GM19099 (cell line): ENCODE measurements around the gene APAF1.

Experiments
- POLR2A ChIP-seq: IDR thresholded peaks from 3 replicates; pipeline ENCODE4 v1.6.1; 2011; ENCODE audit warnings: low read depth; ENCODE audit not compliant: insufficient read length; ENCODE audit errors: extremely low read depth

APAF1 gene

DNA sequence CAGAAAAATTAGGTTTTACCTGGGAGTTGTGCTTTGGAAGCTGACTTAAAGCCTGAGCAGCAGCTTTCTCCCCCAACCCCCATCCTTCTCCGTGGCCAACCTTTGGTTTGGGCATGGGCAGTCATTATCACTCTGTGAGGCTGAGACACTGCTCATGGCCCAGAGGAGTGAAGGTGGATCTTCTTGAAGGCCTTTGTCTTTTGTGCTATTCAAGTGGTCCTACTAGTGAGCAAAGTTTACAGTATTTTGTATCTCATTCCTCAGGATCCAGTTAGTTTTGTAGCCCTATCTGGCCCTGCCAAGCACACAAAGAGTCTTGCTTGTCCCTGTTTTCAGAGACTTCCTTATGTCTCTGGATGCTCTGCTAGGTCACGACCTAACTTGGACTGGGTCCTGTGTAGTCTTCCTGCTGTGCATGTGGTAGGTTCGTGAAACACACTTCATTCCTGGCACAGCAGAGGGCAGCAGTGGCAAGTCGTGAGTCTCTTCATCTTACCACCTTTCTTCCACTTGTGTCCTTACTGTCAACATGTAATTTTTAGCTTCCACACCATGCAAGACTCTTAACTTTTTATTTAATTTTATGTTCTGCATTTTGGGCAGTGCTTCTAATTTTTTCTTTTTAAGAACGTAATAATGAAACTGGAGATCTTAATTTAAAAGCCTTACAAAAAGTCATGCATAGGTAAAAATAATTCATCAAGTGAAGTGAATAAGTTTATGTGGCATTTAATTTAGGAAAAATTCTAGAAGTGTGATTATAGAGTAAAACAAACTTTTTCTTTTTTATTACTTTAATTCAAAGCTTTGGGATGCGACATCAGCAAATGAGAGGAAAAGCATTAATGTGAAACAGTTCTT lies 53.7 kb downstream of the APAF1 start:
- no peak for TF ChIP-seq POLR2A

DNA sequence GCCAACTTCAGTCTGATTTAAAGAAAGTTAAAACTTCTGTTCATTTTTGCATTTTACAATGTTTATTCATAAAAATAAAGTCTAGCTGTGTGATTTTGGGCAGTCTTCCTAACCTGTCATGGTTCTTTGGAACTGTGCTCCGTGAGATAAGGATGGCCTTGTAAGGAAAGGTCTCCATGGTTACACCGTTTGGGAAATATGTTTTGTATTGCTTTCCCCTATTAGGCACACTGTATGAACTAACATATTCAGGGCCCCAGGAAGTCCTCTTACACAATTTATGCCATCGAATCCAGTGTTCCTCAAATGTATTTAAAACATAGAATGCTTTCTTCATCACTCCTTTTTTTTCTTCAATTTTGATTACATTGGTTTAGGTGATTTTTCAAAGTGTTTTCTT lies 54.5 kb downstream of the APAF1 start:
- TF ChIP-seq POLR2A = no peak

DNA sequence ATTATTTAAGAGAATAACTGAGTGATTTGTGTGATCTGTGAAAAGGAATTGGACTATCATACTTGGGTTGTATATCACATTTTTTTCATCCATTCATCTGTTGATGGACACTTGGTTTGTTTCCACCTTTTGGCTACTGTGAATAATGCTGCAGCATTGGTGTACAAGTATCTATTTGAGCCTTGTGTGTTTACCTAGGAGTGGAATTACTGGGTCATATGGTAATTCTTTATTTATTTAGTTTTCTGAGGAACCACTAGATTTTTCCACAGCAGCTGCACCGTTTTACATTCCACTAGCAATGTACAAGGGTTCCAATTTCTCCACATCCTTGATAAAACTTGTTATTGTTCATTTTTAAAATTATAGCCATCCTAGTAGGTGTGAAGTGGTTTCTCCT lies 56.1 kb downstream of the APAF1 start:
- no peak for TF ChIP-seq POLR2A

DNA sequence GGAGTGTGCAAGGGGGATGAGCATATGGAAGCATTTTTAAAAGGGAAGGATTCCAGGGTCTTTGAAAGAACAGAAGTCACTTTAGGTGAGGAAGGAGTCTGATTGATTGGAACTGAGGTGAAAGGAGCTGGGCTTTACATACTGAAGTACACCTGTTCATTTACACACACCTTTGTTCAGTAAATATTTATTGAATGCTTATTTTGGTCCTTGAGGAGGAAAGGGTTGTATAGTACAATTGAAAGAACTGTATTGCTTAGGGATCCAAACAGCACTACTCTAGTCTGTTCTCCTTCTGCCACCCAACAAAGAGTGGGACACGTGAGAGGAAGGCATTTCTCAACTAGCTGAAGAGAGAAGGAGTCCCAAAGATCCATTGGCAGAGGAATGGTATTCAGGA lies 63.9 kb downstream of the APAF1 start:
- TF ChIP-seq POLR2A = no peak

DNA sequence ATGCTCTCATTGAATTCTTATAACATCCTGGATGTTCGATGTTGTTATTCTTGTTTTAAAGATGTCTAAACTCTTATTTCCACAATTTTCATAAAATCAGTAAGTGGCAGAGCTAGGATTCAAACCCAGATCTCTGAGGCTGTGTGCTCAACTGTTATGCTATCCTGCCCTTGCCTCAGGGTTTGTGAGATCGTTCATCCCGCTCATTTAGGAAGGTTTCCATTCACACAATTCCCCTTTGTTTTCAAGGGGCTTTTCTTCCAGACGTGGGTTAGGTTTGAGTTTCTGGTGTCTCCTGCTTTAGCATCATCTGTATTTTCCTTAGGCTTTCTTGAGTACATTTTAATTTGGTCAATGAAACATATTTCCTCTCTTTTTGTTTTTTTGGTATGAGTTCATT lies 69.3 kb downstream of the APAF1 start:
- no peak for TF ChIP-seq POLR2A

DNA sequence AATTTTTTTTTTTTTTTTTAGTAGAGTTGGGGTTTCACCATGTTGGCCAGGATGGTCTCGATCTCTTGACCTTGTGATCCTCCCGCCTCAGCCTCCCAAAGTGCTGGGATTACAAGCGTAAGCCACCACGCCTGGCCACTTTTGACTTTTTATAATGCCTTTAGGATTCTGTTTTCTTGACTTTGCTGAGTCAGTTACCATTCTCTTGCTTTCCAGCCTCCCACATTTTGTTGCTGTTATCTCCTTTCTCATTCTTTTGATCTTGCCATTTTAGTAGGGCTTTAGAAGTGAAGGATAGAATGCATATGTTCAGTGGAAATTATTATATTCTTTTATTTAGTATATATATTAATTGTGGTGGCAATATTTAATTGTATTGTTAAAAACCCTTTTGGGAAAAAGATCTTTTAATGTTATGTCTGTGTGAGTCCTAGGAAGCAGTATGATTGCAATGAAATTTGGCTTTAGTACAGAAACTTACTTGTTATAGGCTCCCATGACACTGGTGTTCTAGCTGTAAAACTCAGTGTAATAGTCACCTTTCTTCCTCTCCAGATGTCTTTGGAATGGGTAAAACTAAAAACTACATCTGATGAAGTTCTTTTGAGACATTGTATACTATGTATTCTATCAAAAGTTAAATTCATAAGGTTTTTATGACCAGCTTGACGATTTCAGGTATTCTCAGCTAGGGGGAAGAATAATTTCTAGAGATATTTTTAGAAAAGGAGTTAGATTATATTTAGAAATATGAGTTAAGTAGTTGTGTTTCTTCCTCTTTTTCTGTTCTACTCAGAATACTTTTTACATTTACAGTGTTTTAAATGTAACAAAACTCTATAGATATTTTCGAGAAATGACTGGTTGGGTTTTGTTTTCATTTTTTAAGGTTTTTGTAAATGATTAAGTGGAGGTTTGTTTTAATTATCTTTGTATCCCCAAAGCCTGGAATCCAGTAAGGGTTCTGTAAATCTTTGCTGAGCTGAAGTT lies 74.7 kb downstream of the APAF1 start:
- TF ChIP-seq POLR2A = no peak

DNA sequence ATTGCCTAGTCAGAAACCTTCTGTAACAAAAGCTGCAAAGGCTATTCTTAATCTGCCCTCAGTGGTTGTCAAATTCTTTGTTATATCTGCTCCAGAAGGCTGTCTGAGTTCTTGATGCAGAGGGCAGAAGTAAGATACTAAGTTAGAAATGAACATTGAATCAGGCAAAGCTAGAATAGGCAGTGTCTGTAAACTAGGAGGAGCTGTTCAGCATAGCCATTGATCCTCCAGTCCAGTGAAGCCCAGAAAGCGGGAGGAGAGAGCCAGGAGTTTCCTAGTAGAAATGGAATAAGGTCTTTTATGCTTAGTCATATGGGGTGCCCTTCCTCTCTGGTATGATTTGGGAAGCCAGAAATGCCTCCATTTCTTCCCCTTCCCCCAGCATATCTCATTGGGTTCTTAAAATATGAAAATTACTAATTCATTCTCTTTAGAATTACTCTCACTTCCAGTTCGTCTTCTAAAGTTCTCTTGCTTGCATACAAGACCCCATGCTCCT lies 76.2 kb downstream of the APAF1 start:
- TF ChIP-seq POLR2A = no peak

DNA sequence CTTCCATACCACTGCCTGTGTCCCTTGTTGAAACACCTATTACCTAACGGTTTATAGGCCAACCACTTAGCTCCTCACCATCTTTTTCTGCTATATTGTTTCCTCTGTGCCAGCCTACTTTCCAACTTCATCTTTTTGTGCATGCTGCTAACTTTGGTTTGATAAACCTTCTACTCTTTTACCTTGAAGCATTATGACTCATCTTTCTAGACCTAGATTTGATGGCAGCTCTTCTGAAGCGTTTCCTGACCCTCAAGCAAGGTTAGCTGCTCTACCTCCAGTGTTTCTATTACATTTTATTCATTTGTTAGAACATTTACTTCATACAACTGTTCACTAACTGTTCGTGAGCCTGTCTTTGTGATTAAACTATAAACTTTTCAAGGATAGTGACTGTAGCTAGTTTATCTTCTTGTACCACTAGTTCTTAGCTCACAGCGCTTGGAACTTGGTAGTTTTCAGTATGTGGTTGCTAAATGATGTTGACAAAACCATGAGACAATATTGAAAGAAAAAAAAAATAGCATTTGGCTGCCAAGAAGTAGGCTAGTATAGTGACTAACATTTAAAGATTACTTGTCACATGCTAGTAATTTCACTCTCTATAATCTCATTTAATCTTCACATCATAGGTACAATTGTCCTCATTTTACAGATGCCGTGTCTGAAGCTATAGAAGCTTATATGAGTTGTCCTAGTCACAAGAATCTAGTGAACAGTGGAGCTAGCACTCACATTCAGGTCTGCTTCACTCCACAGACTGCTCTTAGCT lies 79.5 kb downstream of the APAF1 start:
- TF ChIP-seq POLR2A = no peak

DNA sequence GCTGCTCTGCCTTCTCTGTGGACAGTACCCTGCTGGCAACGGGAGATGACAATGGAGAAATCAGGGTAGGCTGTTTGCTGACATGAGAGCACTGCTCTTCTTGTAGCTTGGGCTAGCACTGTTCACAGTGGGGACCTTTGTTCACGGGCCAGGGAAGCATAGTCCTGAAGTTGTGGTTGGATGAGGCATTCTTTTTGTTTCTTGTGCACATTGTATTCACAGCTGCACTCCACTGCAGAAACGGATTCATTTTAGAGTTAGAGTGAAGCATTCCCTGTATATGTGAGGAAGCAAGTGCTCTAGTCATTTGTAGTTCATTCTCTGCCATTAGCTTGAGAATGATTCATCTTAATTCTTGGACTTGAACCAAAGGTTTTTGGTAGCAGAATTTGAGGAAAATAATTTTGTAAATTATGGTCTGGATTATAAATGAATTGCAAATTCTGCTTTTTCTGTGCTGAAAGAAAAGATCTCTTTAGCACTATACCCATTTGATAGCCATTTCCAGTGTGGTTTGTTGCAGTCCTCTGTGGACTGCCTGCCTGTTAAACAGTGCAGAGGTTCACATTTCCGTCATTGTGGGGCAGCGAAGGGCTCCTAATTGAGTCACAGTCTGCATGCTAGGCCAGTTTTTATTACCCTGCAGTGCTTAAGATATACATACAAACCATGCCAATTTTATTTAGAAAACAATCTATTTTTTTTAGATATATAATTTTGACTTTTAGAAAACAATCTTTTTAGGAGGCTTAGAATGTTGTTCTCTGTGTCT lies 80.6 kb downstream of the APAF1 start:
- TF ChIP-seq POLR2A = no peak

DNA sequence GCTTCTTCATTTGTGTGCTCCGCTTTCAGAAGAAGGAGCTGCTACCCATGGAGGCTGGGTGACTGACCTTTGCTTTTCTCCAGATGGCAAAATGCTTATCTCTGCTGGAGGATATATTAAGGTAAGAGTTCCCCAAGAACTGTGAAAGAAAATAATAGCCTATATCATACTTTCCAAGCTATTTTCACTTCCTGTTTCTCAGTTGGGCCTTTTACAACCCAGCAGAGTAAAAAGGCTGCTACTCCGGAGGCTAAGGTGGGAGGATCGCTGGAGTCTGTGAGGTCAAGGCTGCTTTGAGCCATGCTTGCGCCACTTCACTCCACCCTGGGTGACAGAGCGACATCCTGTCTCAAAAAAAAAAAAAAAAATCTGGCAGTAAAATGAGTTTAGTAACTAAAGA lies 82.1 kb downstream of the APAF1 start:
- no peak for TF ChIP-seq POLR2A

DNA sequence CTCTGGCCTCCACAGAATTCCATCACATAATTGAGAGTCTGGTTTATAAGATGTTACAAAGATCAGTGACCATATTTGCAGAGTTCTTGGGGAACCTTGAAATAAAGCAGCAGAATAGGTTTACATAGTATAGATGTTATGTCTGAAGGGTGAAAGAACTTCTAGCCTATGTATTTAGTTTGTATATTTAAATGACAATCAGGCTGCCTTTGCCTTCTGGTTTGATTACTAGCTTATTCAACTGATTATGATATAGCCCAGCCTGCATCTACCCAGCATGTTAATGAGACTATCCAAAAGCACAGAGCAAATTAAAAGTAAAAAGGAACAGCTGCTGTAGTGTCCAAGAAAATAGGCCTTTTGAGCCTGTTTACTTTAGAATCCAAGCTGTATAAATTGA lies 85.3 kb downstream of the APAF1 start:
- no peak for TF ChIP-seq POLR2A

DNA sequence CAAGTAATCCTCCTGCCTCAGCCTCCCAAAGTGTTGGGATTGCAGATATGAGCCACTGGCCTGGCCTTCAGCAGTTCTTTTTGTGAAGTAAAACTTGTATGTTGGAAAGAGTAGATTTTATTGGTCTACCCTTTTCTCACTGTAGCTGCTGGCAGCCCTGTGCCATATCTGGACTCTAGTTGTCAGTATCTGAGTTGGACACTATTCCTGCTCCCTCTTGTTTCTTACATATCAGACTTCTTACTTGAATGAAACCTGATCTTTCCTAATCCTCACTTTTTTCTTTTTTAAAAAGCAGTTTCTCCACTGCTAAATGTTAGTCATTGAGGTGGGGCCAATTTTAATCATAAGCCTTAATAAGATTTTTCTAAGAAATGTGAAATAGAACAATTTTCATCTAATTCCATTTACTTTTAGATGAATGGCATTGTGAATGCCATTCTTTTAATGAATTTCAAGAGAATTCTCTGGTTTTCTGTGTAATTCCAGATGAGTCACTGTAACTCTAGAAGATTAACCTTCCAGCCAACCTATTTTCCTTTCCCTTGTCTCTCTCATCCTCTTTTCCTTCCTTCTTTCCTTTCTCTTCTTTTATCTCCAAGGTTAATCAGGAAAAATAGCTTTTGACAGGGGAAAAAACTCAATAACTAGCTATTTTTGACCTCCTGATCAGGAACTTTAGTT lies 88.7 kb downstream of the APAF1 start:
- no peak for TF ChIP-seq POLR2A

DNA sequence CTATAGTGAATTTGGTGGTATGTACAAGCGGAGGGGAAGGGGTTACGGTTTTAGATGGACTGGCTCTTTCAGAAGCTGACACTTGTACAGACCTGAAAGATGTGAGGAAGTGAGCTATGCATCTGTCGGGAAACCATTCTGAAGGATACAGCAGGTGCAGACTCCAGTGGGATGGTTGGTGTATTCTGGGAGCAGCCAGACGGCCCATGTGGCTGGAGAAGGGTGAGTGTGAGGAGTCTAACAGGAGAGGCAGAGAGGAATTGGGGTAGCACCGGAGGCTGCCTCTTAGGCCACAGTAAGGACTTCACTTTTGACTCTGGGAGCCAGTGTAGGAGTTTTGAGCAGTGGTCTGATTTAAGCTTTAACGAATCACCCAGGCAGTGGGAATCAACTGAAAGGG lies 90.7 kb downstream of the APAF1 start:
- no peak for TF ChIP-seq POLR2A

DNA sequence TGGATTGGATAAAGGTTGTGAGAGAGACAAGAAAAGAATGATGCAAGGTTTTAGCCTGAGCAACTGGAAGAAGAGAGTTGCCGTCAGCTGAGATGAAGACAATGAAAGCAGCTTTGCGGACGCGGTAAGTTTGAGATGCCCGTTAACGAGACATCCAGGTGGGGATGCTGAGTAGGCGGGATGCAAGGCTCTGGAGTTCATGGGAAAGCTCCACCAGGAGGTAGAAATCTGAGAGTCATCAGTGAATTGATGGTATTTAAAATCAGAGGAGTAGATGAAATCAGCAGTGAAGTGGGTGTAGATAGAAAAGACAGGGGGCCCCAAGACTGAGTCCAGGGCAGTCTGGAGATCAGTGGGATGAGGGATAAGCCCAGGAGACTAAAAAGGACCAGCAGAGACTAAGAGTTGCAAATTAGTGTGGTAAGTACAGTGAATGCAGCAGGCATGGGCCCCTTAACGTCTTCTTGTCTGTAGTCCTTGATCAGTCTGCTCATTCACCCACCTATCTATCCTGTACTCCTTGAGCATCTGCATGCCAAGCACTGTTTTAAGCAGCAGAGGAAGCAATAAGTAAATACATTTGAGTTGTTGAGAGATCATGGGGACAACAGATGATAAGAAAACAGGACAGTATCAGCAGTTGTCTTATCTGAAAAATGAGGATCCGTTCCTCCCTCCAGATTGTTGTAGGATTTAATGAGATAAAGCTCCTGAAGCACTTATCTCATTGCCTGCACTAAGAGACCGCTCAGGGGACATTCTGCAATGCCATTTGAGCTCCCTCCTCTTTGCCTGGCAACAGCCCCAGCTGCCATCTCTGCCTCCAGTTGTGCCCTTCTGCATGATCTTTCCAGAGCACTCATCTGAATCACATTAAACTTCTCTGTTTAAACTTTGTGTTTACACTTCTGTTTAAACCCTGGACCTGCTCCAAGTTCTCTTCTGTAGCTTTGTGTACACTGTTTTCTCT lies 91.5 kb downstream of the APAF1 start:
- no peak for TF ChIP-seq POLR2A
